ENCODE results near the gene FPGS. TPM values are rescaled to one million over a fixed set of nuclear protein-coding genes. Genes with fewer than 3 reads are reported as not detected.
A peak's percentile ranks its signal among the peaks of the same experiment; 100 is the strongest.

The FPGS gene
- total RNA-seq, 2 experiments from 2014 or later = 67.8 to 73.0 TPM

DNA sequence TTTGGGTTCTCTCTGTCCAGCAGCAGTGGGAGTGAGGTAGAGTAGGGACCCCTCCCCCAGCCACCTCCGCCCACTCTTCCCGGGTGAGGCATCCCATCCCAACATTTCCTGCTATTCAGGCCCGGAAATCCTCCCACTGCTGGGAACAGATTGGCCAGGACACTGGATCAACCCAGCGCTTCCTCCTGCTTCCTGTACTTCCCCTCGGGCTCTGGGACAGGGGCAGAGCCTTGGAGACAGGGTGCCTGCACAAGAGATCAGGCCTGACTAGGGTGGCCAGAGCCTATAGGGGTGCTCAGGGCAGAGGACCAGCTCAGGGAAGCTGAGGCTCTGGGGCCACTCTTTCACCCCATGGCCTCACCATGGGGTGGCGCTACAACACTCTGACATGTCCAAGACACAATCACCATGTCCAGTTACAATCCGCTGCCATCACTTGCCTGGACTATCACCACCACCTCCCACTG lies 38.7 kb upstream of the FPGS start:
- peak; percentile 53 for DNase-seq
- no peak overlapping the region for H3K4me3 Mint-ChIP-seq
- no peaks in the 10 kb centered on the region for H3K9me3 Mint-ChIP-seq
- H3K27ac Mint-ChIP-seq = peak overlapping the region; percentile 28
- no peaks in the 10 kb centered on the region for H3K27me3 Mint-ChIP-seq (ENCODE audit: low read depth)
- peaks cover 10% of the 10 kb centered on the region for H3K36me3 Mint-ChIP-seq (ENCODE audit: low read depth)
- peaks cover 44% of the 10 kb centered on the region for H3K4me1 Mint-ChIP-seq (ENCODE audit: low read depth)
- intact Hi-C loops (cut with micrococcal nuclease) = no loop called here
- CTCF ChIA-PET = interaction anchor here (0.8 to 4.8 kb wide), 7 partner anchors 20 to 157 kb away, joined by 3 to 18 read pairs (median 4); partner anchors contain the start of gene CDK9

- no peak for DNase-seq
- H3K36me3 Mint-ChIP-seq (ENCODE audit: low read depth) = peaks cover 11% of the 10 kb centered on the region
- no peak overlapping the region for H3K4me3 Mint-ChIP-seq
- intact Hi-C loops (cut with micrococcal nuclease) = no loop called here
- no peaks in the 10 kb centered on the region for H3K27me3 Mint-ChIP-seq (ENCODE audit: low read depth)
- no peak overlapping the region for H3K27ac Mint-ChIP-seq
- peaks cover 56% of the 10 kb centered on the region for H3K4me1 Mint-ChIP-seq (ENCODE audit: low read depth)
- no peaks in the 10 kb centered on the region for H3K9me3 Mint-ChIP-seq
- CTCF ChIA-PET = interaction anchor here (0.7 to 4.8 kb wide), 6 partner anchors 13 to 156 kb away, joined by 3 to 17 read pairs (median 4); partner anchors contain the start of genes SH2D3C and TOR2A
These were observed 37.3 kb upstream of the FPGS start for GRCh38 chr9:127765418-127765817.

DNA sequence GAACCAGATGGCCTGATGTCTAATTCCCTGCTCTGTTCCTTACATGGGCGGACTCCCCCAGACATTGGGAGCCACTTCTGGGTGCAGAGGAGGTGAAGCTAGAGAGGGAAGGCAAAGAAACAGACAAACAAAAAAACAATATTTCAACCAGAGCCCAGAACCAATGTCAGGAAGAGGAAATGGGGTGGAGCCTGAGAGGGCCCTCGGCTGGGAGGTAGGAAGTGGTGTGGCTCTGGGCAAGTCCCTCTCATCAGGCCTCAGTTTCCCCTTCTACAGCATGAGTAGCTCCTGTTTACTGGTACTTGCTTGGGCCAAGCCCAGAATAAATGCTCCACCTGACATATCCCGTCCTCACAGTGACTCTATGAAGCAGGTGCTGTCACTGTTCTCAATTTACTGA lies 35.3 kb upstream of the FPGS start:
- CTCF ChIA-PET = interaction anchor here (0.7 to 4.8 kb wide), 10 partner anchors 9 to 102 kb away, joined by 3 to 17 read pairs (median 4); partner anchors contain the start of gene TOR2A
- intact Hi-C loops (cut with micrococcal nuclease) = no loop called here
- peak overlapping the region; percentile 88 for H3K27ac Mint-ChIP-seq
- H3K27me3 Mint-ChIP-seq (ENCODE audit: low read depth) = no peaks in the 10 kb centered on the region
- peak overlapping the region; percentile 41 for H3K4me3 Mint-ChIP-seq
- H3K36me3 Mint-ChIP-seq (ENCODE audit: low read depth) = peaks cover 15% of the 10 kb centered on the region
- H3K9me3 Mint-ChIP-seq = no peaks in the 10 kb centered on the region
- peaks cover 72% of the 10 kb centered on the region for H3K4me1 Mint-ChIP-seq (ENCODE audit: low read depth)
- DNase-seq = peak; percentile 53

- intact Hi-C loops (cut with micrococcal nuclease) = no loop called here
- Mint-ChIP-seq H3K4me3 (no peak overlapping the region), H3K4me1 (ENCODE audit: low read depth) (peaks cover 74% of the 10 kb centered on the region), H3K27me3 (ENCODE audit: low read depth) (no peaks in the 10 kb centered on the region), H3K36me3 (ENCODE audit: low read depth) (peaks cover 15% of the 10 kb centered on the region), H3K27ac (peak overlapping the region; percentile 53), H3K9me3 (no peaks in the 10 kb centered on the region)
- CTCF ChIA-PET = interaction anchor here (0.7 to 4.8 kb wide), 8 partner anchors 8 to 102 kb away, joined by 3 to 17 read pairs (median 4); partner anchors contain the start of gene TOR2A
- no peak for DNase-seq
These were observed 34.8 kb upstream of the FPGS start for GRCh38 chr9:127767909-127768331.

DNA sequence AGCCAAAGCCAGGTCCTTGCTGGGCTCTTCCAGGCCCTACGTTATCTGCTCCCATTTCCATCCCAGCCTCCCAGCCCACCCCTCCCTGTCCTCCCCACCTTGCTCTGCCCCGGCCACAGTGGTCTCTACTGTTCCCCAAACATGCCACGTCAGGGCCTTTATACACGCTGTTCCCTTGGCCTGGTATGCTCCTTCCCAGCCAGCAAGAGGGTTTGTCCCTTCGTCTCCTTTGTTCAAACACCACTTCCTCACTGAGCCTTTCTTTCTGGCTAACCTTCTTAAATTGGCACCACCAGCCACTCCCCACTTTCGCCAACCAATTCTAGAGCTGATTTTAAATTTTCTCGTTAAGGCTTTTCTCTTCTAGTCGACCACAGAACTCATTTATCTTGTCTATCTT lies 34.0 kb upstream of the FPGS start:
- CTCF ChIA-PET = interaction anchor here (0.6 to 1.8 kb wide), 3 partner anchors 16 to 148 kb away, joined by 4 to 5 read pairs (median 4); partner anchors contain the start of gene TOR2A
- Mint-ChIP-seq H3K27ac (peak overlapping the region; percentile 51), H3K27me3 (ENCODE audit: low read depth) (no peaks in the 10 kb centered on the region), H3K4me3 (no peak overlapping the region), H3K36me3 (ENCODE audit: low read depth) (peaks cover 15% of the 10 kb centered on the region), H3K9me3 (no peaks in the 10 kb centered on the region), H3K4me1 (ENCODE audit: low read depth) (peaks cover 72% of the 10 kb centered on the region)
- no peak for DNase-seq
- intact Hi-C loops (cut with micrococcal nuclease) = no loop called here

GRCh38 chr9:127769101-127769500 lies 33.6 kb upstream of the FPGS start:
- intact Hi-C loops (cut with micrococcal nuclease) = no loop called here
- H3K36me3 Mint-ChIP-seq (ENCODE audit: low read depth) = peaks cover 18% of the 10 kb centered on the region
- no peaks in the 10 kb centered on the region for H3K9me3 Mint-ChIP-seq
- peak overlapping the region; percentile 2 for H3K4me3 Mint-ChIP-seq
- peaks cover 68% of the 10 kb centered on the region for H3K4me1 Mint-ChIP-seq (ENCODE audit: low read depth)
- H3K27me3 Mint-ChIP-seq (ENCODE audit: low read depth) = no peaks in the 10 kb centered on the region
- DNase-seq = no peak
- CTCF ChIA-PET = interaction anchor here (0.5 to 1.8 kb wide), 4 partner anchors 15 to 149 kb away, joined by 3 to 7 read pairs (median 4); partner anchors contain the start of gene TOR2A
- H3K27ac Mint-ChIP-seq = peak overlapping the region; percentile 51

DNA sequence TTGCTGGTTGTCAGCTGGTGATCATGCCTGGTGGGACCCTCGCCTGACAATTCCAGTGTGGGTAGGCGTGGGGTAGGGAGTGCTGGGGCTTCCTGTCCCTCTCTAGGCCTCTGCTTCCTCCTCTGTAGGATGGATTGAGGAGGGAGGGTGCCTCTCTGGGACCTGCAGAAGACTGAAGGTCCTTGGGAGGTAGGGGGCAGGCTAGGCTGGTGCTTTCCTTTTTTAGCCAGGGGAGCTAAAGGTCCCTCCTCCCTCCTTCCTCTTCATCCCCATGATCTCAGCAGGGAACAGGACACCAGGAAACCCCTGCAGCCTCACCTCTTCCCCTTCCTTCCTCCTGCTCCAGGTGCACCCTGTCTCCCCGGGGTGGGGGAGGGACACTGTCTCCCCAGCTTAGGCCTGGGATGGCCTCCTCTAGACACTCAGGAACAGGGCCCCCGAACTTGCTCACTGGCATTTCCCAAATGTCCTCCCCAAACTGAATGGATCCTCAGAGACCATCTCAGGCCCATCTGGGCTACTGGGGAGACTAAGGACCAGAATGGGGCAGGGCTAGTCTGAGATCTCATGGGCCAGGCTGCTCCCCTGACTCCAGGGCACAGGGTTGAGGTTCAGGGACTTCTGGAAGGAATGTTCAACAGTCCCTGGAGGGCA lies 32.6 kb upstream of the FPGS start:
- Mint-ChIP-seq H3K27ac (peak overlapping the region; percentile 91), H3K27me3 (ENCODE audit: low read depth) (no peaks in the 10 kb centered on the region), H3K36me3 (ENCODE audit: low read depth) (peaks cover 21% of the 10 kb centered on the region), H3K4me1 (ENCODE audit: low read depth) (peaks cover 66% of the 10 kb centered on the region), H3K9me3 (no peaks in the 10 kb centered on the region), H3K4me3 (peak overlapping the region; percentile 90)
- DNase-seq = peak; percentile 24
- CTCF ChIA-PET = interaction anchor here (0.5 to 2.2 kb wide), 5 partner anchors 14 to 35 kb away, joined by 3 to 18 read pairs (median 5); partner anchors contain the start of gene TOR2A
- intact Hi-C loops (cut with micrococcal nuclease) = loop anchor here (2.0 to 10.0 kb wide), 4 partner anchors 212 to 919 kb away; partner anchors contain the start of genes EEIG1 and SET

DNA sequence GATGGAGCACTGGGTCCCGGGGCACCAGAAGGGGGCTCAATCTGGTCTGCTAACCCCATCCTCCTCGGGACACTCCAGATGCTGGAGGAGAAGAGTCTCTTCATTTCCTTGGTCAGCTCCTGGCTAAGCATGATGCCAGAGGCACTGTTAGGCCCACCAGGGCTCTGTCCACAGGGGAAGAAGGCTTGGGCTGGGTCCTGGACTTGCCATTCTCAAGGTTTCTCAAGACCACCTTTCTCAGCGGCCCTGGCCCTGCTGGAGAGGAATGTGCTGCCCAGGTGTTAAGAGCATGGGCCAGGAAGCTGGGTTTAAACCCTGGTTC lies 32.1 kb upstream of the FPGS start:
- DNase-seq = no peak
- H3K4me1 Mint-ChIP-seq (ENCODE audit: low read depth) = peaks cover 62% of the 10 kb centered on the region
- peak overlapping the region; percentile 91 for H3K27ac Mint-ChIP-seq
- H3K9me3 Mint-ChIP-seq = no peaks in the 10 kb centered on the region
- no peaks in the 10 kb centered on the region for H3K27me3 Mint-ChIP-seq (ENCODE audit: low read depth)
- intact Hi-C loops (cut with micrococcal nuclease) = loop anchor here (2.0 to 10.0 kb wide), 4 partner anchors 212 to 918 kb away; partner anchors contain the start of genes EEIG1 and SET
- H3K4me3 Mint-ChIP-seq = peak overlapping the region; percentile 90
- CTCF ChIA-PET = interaction anchor here (0.8 to 2.2 kb wide), 4 partner anchors 13 to 36 kb away, joined by 3 to 18 read pairs (median 6); partner anchors contain the start of genes CDK9 and TOR2A
- H3K36me3 Mint-ChIP-seq (ENCODE audit: low read depth) = peaks cover 19% of the 10 kb centered on the region

DNA sequence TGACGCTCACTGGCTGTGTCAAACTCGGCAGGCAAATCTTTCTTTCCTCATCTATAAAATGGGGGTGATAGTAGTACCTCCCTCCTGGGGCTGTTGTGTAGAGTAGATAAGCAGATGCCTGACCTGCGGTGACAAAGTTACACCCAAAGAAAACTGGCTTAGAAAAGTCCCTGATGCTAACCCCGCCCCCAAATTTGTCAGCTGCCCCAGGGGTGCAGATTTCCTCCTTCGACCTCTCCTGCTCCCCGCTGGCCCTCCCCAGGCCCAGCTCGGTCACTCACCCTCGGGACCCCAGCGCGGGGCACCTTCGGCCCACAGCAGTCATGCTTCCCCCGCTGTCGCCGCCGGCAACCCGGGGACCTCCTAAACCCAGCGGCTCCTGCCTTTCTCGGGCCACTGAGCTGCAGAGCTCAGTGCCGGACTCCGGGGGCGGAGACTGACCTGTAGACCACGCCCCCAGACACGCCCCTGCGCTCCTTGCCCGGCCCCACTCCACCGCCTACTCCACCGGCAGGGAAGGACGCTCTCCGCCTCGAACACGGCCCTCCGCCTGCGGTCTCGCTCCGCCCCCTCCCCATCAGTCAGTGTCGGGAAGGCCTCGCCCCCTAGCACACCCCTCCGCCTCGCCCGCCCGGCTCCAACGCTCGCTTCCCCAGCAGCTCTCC lies 31.6 kb upstream of the FPGS start:
- DNase-seq = peak; percentile 99
- no peaks in the 10 kb centered on the region for H3K9me3 Mint-ChIP-seq
- CTCF ChIA-PET = interaction anchor here (0.8 to 2.2 kb wide), 3 partner anchors 13 to 36 kb away, joined by 3 to 18 read pairs (median 6); partner anchors contain the start of genes CDK9 and TOR2A
- no peaks in the 10 kb centered on the region for H3K27me3 Mint-ChIP-seq (ENCODE audit: low read depth)
- H3K4me1 Mint-ChIP-seq (ENCODE audit: low read depth) = peaks cover 62% of the 10 kb centered on the region
- peak overlapping the region; percentile 91 for H3K27ac Mint-ChIP-seq
- intact Hi-C loops (cut with micrococcal nuclease) = loop anchor here (1.0 to 10.0 kb wide), 10 partner anchors 8 to 918 kb away; partner anchors contain the start of genes EEIG1, FPGS, NAIF1 and SET
- H3K4me3 Mint-ChIP-seq = peak overlapping the region; percentile 90
- peaks cover 18% of the 10 kb centered on the region for H3K36me3 Mint-ChIP-seq (ENCODE audit: low read depth)

- Mint-ChIP-seq H3K27ac (peak overlapping the region; percentile 91), H3K9me3 (no peaks in the 10 kb centered on the region), H3K36me3 (ENCODE audit: low read depth) (peaks cover 16% of the 10 kb centered on the region), H3K4me3 (peak overlapping the region; percentile 90), H3K27me3 (ENCODE audit: low read depth) (no peaks in the 10 kb centered on the region), H3K4me1 (ENCODE audit: low read depth) (peaks cover 63% of the 10 kb centered on the region)
- intact Hi-C loops (cut with micrococcal nuclease) = loop anchor here (1.0 to 10.0 kb wide), 10 partner anchors 8 to 917 kb away; partner anchors contain the start of genes EEIG1, FPGS, NAIF1 and SET
- no peak for DNase-seq
- CTCF ChIA-PET = interaction anchor here (0.6 to 2.2 kb wide), 5 partner anchors 12 to 153 kb away, joined by 3 to 18 read pairs (median 3); partner anchors contain the start of genes CDK9 and TOR2A
These were observed 31.0 kb upstream of the FPGS start for GRCh38 chr9:127771570-127772189.

DNA sequence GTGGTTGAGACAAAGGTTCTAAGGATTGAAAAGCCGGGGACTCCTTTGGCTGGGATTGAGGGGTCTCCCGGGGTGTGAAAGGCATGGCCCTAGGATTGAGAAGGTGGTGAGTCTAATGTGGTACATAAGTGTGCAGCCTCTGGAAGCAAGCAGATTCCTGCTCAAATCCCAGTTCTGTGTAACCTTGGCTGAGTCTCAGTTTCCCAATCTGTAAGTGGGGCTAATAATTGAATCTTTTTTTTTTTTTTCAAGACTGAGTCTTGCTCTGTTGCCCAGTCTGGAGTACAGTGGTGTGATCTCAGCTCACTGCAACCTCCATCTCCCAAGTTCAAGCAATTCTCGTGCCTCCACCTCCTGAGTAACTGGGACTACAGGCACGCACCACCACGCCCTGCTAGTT lies 30.1 kb upstream of the FPGS start:
- intact Hi-C loops (cut with micrococcal nuclease) = loop anchor here (5.0 to 10.0 kb wide), 2 partner anchors 210 to 528 kb away; partner anchors contain the start of gene EEIG1
- H3K4me3 Mint-ChIP-seq = no peak overlapping the region
- H3K4me1 Mint-ChIP-seq (ENCODE audit: low read depth) = peaks cover 58% of the 10 kb centered on the region
- CTCF ChIA-PET = interaction anchor here (0.6 to 2.2 kb wide), 4 partner anchors 10 to 152 kb away, joined by 3 to 18 read pairs (median 4); partner anchors contain the start of gene CDK9
- no peaks in the 10 kb centered on the region for H3K27me3 Mint-ChIP-seq (ENCODE audit: low read depth)
- no peaks in the 10 kb centered on the region for H3K9me3 Mint-ChIP-seq
- no peak for DNase-seq
- H3K36me3 Mint-ChIP-seq (ENCODE audit: low read depth) = peaks cover 23% of the 10 kb centered on the region
- H3K27ac Mint-ChIP-seq = no peak overlapping the region
